ENCODE data around the gene GPR141. TPM values are rescaled to one million over a fixed set of nuclear protein-coding genes. Genes with fewer than 3 reads are reported as not detected.

The GPR141 gene
- total RNA-seq, 2 experiments from 2014 or later, result not detected

GRCh38 chr7:37784015-37784414, 100.4 kb downstream of the GPR141 start:
- no peak overlapping the region for H3K4me3 ChIP-seq (ENCODE audit: low read depth, low read length, poor library complexity, severe bottlenecking)
- TF ChIP-seq EZH2phosphoT487 (IDR thresholded peaks at IDR 0.05; ENCODE audit: borderline replicate concordance, low read depth, low read length) (no peak), CTCF (conservative IDR thresholded peaks at IDR 0.05; ENCODE audit: low read length) (no peak)
- CTCF ChIA-PET (ENCODE audit: unreplicated experiment), result no interaction called here
- no peak overlapping the region for H3K27ac ChIP-seq (ENCODE audit: low read depth, low read length, poor library complexity, severe bottlenecking)
- no peak overlapping the region for H2AFZ ChIP-seq (ENCODE audit: low read length)
- POLR2A ChIA-PET, result no interaction called here
- H4K20me1 ChIP-seq (ENCODE audit: insufficient read depth, low read length), result no peaks in the 10 kb centered on the region
- no TSS peak for BruUV-seq (replicated peaks)
- no peaks in the 10 kb centered on the region for H3K9me3 ChIP-seq (ENCODE audit: low read length)
- no peaks in the 10 kb centered on the region for H3K79me2 ChIP-seq (ENCODE audit: insufficient read depth, low read depth, low read length)
- no peaks in the 10 kb centered on the region for H3K36me3 ChIP-seq (ENCODE audit: insufficient read depth, low read length)
- no peaks in the 10 kb centered on the region for H3K4me1 ChIP-seq (ENCODE audit: insufficient read depth, low read length, poor library complexity, severe bottlenecking)
- intact Hi-C loops (cut with micrococcal nuclease; ENCODE audit: unreplicated experiment), result no loop called here
- H3K9me2 ChIP-seq (ENCODE audit: insufficient read depth, low read length), result no peaks in the 10 kb centered on the region
- no peak overlapping the region for H3K4me2 ChIP-seq (ENCODE audit: low read length)
- no peak for DNase-seq (ENCODE audit: low spot score)

DNA sequence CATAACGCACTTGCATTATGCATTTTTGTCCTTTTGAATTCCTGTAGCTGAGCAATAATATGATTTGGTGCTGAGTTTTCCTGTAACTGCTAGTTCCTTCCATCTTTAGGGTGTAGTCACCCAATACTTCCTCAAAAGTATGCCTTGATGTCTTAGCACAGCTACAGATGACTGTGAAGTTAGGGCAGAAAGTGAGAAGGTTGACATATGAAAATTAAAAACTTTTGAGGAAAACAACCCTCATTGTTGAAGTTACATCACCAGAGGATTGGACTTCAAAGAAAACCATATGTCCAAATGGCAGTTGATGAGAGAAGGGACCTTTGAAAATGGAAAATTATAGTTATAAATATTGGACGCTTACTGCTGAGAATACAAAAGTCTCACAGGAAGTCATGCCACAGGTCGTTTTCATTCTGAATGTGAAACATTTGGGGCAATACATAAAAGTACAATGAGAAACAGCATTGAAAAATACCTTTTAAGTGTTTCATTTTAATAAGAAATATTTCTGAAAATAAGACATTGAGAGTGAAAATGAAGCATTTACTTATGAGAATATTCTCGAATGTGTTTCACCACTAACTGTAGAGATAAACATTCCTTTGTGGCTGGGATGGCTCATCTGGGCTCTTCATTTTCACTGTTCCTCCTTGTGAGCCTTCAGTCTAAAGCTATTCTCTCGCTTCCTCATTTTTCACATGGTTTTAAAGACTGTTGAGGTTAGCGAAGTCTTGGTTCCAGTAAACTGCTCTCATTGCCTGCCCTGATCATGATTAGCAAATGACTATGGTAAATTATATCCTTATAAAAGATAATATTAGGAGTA, 103.4 kb downstream of the GPR141 start:
- peak; percentile 13 for DNase-seq (ENCODE audit: low spot score)
- ChIA-PET CTCF (ENCODE audit: unreplicated experiment) (no interaction called here), POLR2A (interaction anchor here (0.7 kb wide), 1 partner anchor 27 kb away, joined by 4 read pairs; no protein-coding TSS in a partner anchor)
- no peaks in the 10 kb centered on the region for H3K9me2 ChIP-seq (ENCODE audit: insufficient read depth, low read length)
- H3K79me2 ChIP-seq (ENCODE audit: insufficient read depth, low read depth, low read length), result no peaks in the 10 kb centered on the region
- intact Hi-C loops (cut with micrococcal nuclease; ENCODE audit: unreplicated experiment), result no loop called here
- H3K4me3 ChIP-seq (ENCODE audit: low read depth, low read length, poor library complexity, severe bottlenecking), result no peak overlapping the region
- H2AFZ ChIP-seq (ENCODE audit: low read length), result no peak overlapping the region
- no peaks in the 10 kb centered on the region for H3K36me3 ChIP-seq (ENCODE audit: insufficient read depth, low read length)
- H3K4me2 ChIP-seq (ENCODE audit: low read length), result peak overlapping the region; percentile 26
- no peak overlapping the region for H3K27ac ChIP-seq (ENCODE audit: low read depth, low read length, poor library complexity, severe bottlenecking)
- H4K20me1 ChIP-seq (ENCODE audit: insufficient read depth, low read length), result no peaks in the 10 kb centered on the region
- H3K9me3 ChIP-seq (ENCODE audit: low read length), result no peaks in the 10 kb centered on the region
- TF ChIP-seq CTCF (conservative IDR thresholded peaks at IDR 0.05; ENCODE audit: low read length) (no peak), EZH2phosphoT487 (IDR thresholded peaks at IDR 0.05; ENCODE audit: borderline replicate concordance, low read depth, low read length) (no peak)
- H3K4me1 ChIP-seq (ENCODE audit: insufficient read depth, low read length, poor library complexity, severe bottlenecking), result no peaks in the 10 kb centered on the region
- no TSS peak for BruUV-seq (replicated peaks)

Other genes with a start within 250 kb of the GPR141 start
- 102 and 103 TPM in 2 replicates for gene ELMO1, start 234.9 kb upstream of the GPR141 start, total RNA-seq (2014; rRNA removed; shearing (Covaris generic))
- 101 and 110 TPM in 2 replicates for gene ELMO1, start 234.9 kb upstream of the GPR141 start, total RNA-seq (2022)
- not detected in 2 replicates for gene NME8, start 164.8 kb downstream of the GPR141 start, total RNA-seq (2014; rRNA removed; shearing (Covaris generic))
- gene NME8, start 164.8 kb downstream of the GPR141 start, total RNA-seq (2022), result not detected in 2 replicates
- not detected in 2 replicates for gene SFRP4, start 233.1 kb downstream of the GPR141 start, total RNA-seq (2014; rRNA removed; shearing (Covaris generic))
- gene SFRP4, start 233.1 kb downstream of the GPR141 start, total RNA-seq (2022), result not detected in 2 replicates
- gene EPDR1, start 236.9 kb downstream of the GPR141 start, total RNA-seq (2014; rRNA removed; shearing (Covaris generic)), result not detected in 2 replicates
- gene EPDR1, start 236.9 kb downstream of the GPR141 start, total RNA-seq (2022), result not detected in 2 replicates